Naive B cell (primary cell): ENCODE results near the gene ARAP1. TPM values are rescaled to one million over a fixed set of nuclear protein-coding genes. Genes with fewer than 3 reads are reported as not detected.

Experiments
- ATAC-seq, 2 donors: fragments of 150-1000 bp; cut with Tn5 transposase; 2 replicates each; pipeline ENCODE4 v1.10.0; 2021; ENCODE audit warnings: low read depth in 2 of 2, mild to moderate bottlenecking in 2 of 2, moderate library complexity in 2 of 2
- DNase-seq: peaks from one replicate; pipeline ENCODE4 v3.0.0; 2022
- H3K27ac Mint-ChIP-seq, 6 donors: one replicate each; pipeline ENCODE4 v1.8.0; 2020 to 2022; ENCODE audit warnings: mild to moderate bottlenecking in 6 of 6, mixed read lengths in 6 of 6, moderate library complexity in 5 of 6, inconsistent platforms in 2 of 6
- H3K27me3 Mint-ChIP-seq, 3 donors: one replicate each; pipeline ENCODE4 v1.8.0; 2021 to 2022; ENCODE audit warnings: mixed read lengths in 3 of 3, mild to moderate bottlenecking in 1 of 3
- H3K36me3 Mint-ChIP-seq, 2 donors: one replicate each; pipeline ENCODE4 v1.8.0; 2020 to 2022; ENCODE audit warnings: mixed read lengths in 2 of 2, inconsistent platforms in 1 of 2, mild to moderate bottlenecking in 1 of 2
- H3K4me1 Mint-ChIP-seq, 3 donors: one replicate each; pipeline ENCODE4 v1.8.0; 2020 to 2022; ENCODE audit warnings: mixed read lengths in 3 of 3, inconsistent platforms in 1 of 3, mild to moderate bottlenecking in 1 of 3, moderate library complexity in 1 of 3
- H3K4me3 Mint-ChIP-seq, 8 donors: one replicate each; pipeline ENCODE4 v1.8.0; 2020 to 2022; ENCODE audit warnings: mild to moderate bottlenecking in 8 of 8, mixed read lengths in 8 of 8, moderate library complexity in 8 of 8, inconsistent platforms in 2 of 8
- H3K9me3 Mint-ChIP-seq, 7 donors: one replicate each; pipeline ENCODE4 v1.8.0; 2020 to 2022; ENCODE audit warnings: mixed read lengths in 7 of 7, mild to moderate bottlenecking in 5 of 7, inconsistent platforms in 2 of 7, moderate library complexity in 1 of 7
- polyA plus RNA-seq, 6 donors: library from polyadenylated mRNA; unstranded; fragments of 300-500 nt; fragmentation: Illumina TruSeq; gene quantifications; one replicate each; pipeline ENCODE4 v1.2.3, GENCODE V29; 2021; ENCODE audit warnings: low read depth in 6 of 6

The ARAP1 gene
- polyA plus RNA-seq, 6 donors from 2014 or later: 3.3 to 30.2 (median 14.0) TPM

DNA sequence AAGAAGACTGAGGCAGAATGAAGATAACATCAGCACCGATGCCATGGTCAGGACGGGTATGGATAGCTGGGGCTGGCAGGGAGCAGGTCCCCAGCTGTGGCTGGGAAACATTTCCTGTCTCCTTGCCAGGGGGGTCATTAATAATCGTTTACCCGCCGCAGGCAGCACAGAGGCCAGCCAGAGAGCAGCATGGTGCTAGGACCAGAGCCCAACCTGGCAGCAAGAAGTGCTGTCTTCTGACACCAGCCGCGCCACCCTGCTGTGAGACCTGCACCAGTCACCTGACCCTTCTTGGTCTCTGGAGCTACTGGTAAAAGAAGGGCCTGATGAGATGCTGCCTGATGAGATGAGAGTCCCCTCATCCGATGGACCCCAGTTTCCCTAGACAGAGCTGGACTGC is 114.3 kb downstream of the ARAP1 start:
- Mint-ChIP-seq H3K4me3 (no peak overlapping the region), H3K27ac (no peak overlapping the region)
- ATAC-seq: no peak

DNA sequence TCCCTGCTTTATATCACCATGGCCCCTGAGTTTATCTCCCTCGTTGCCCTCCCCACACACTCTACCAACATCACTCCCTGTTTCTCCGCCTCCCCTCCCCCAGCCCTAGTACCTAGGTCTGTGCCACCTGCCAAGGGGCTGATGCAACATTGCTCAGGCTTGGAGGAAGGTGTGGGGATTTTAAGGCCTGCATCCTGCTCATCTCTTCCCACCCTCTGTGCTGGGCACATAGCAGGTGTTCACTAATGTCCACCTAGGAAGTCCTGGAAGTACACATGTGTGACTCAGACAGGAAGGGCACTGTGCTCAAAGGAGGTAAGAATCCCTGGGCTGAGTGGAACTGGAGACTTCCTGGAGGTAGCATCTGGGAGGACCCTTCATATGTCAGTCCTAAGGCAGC is 115.0 kb downstream of the ARAP1 start:
- DNase-seq (no peak), ATAC-seq (no peak)
- Mint-ChIP-seq H3K4me1 (peaks cover 0 to 2% (median 0%) of the 10 kb centered on the region in 3 donors), H3K27ac (peak overlapping the region in 1 of 6 donors; percentile 85), H3K27me3 (peaks cover 0 to 35% (median 33%) of the 10 kb centered on the region in 3 donors), H3K9me3 (no peaks in the 10 kb centered on the region), H3K36me3 (no peaks in the 10 kb centered on the region), H3K4me3 (no peak overlapping the region)

More for the DNA sequence above, 114.3 kb downstream of the ARAP1 start:
- DNase-seq: no peak
- Mint-ChIP-seq H3K27me3 (peaks cover 0 to 32% (median 30%) of the 10 kb centered on the region in 3 donors), H3K4me1 (peaks cover 0 to 2% (median 0%) of the 10 kb centered on the region in 3 donors), H3K9me3 (no peaks in the 10 kb centered on the region), H3K36me3 (no peaks in the 10 kb centered on the region)

DNA sequence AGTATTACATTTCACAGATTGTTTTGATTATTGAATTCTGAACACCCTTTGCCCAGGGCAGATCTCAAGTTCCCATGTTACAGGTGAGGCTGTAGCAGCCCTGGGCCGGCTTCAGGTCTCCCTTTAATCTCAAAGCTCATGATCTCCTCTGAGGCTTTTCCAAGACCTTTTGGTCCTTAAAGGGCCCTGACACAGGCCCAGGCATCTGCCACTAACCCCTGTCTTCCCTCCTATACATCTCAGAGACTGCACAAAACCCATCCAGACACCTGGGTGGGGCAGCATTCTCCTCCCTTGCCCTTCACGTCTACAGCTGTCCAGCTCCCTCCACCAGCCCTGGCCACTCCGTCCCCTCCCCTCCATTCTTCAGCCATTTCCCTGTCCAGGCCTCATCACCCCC is 115.8 kb downstream of the ARAP1 start:
- H3K4me1 Mint-ChIP-seq: peaks cover 0 to 2% (median 0%) of the 10 kb centered on the region in 3 donors

DNA sequence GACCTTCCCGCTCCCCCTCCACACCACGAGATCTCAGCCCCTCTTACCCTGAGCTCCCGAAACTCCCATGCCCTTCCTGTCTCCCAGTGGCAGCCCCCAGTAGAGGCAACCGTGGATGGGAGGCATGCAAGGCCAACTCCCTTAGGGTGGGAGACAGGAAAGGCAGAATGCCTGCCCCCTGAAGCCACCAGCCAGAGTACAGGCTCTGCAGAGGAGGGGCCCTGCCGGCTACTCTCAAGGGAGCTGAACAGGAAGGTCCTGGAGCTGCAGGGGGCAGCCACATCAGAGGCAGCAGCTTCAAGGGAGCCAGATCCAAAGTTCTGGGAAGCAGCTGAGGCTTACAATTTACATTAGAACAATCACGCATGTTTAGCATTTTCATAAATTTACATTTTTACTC is 116.3 kb downstream of the ARAP1 start:
- Mint-ChIP-seq H3K27ac (no peak overlapping the region), H3K36me3 (no peaks in the 10 kb centered on the region), H3K27me3 (peaks cover 0 to 40% (median 40%) of the 10 kb centered on the region in 3 donors), H3K9me3 (no peaks in the 10 kb centered on the region), H3K4me3 (peak overlapping the region in 1 of 8 donors; percentile 48), H3K4me1 (peaks cover 0 to 2% (median 0%) of the 10 kb centered on the region in 3 donors)
- DNase-seq: no peak
- ATAC-seq: no peak

More for the DNA sequence above, 115.8 kb downstream of the ARAP1 start:
- no peak for DNase-seq
- Mint-ChIP-seq H3K27me3 (peaks cover 0 to 36% (median 35%) of the 10 kb centered on the region in 3 donors), H3K36me3 (no peaks in the 10 kb centered on the region), H3K27ac (no peak overlapping the region), H3K4me3 (no peak overlapping the region), H3K9me3 (no peaks in the 10 kb centered on the region)
- no peak for ATAC-seq

DNA sequence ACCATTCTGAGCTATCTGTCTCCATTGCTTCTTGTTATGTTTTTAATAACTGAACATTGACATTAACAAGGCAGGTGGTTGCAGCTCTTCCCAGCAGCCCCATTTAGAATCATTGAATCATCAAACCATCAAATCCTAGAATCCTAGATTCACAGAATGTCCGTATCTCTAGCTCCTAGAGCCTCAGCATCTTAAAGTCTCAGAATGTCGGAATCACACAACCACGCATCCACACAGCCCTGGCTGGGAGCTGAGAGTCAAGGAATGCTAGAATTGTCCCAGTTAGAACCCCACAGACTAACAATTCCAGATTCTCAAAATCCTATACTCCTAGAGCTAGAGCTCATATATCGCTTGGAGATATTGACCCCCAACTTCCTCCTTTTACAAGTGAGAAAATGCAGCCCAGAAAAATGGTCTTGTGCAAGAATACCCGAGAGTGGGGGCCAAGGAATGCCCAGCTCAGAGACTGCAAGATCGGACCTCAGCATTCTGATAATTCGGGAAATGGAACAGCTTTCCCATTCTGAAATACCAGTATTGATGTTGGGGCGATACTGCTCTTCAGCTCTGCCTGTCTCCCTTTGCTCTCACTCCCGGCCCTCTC is 116.8 kb downstream of the ARAP1 start:
- H3K9me3 Mint-ChIP-seq: no peaks in the 10 kb centered on the region
- H3K36me3 Mint-ChIP-seq: no peaks in the 10 kb centered on the region
- H3K27ac Mint-ChIP-seq: no peak overlapping the region
- H3K27me3 Mint-ChIP-seq: peaks cover 0 to 45% (median 40%) of the 10 kb centered on the region in 3 donors
- peaks cover 0 to 3% (median 2%) of the 10 kb centered on the region in 3 donors for H3K4me1 Mint-ChIP-seq
- DNase-seq (no peak), ATAC-seq (no peak)
- H3K4me3 Mint-ChIP-seq: peak overlapping the region in 1 of 8 donors; percentile 48

Other genes starting within 250 kb of the ARAP1 start
- under 1 TPM in 3 of 6 donors, not detected in 3; 0.18 to 0.44 (median 0.36) TPM for gene PDE2A, start 78.0 kb downstream of the ARAP1 start, polyA plus RNA-seq
- gene STARD10, start 41.6 kb upstream of the ARAP1 start, polyA plus RNA-seq: 10 to 100 TPM; 24.3 to 39.2 (median 30.7) TPM
- 10 to 100 TPM; 19.1 to 35.5 (median 21.3) TPM for gene ATG16L2, start 62.0 kb upstream of the ARAP1 start, polyA plus RNA-seq